Fibroblast of upper back skin (primary cell): Measurements from ENCODE around the gene NBPF14.
"Not testable (repeated sequence)": the region's sequence is repeated elsewhere in the genome, so short reads cannot be mapped to it uniquely, and the experiment has no call there.

Experiments
- DNase-seq: peaks from one replicate; pipeline ENCODE4 v3.0.0-alpha.2; 2013

NBPF14 gene

GRCh38 chr1:148595911-148596310 is at the start of gene NBPF14:
Gene NBPF14 (minus strand): TSS chr1:148596011. CDS start chr1:148595717, 294 bp downstream.
- not testable (repeated sequence) for DNase-seq

- not testable (repeated sequence) for DNase-seq
Measured at GRCh38 chr1:148625451-148625850, 29.6 kb upstream of the NBPF14 start.

GRCh38 chr1:148618216-148618615 is 22.4 kb upstream of the NBPF14 start:
- not testable (repeated sequence) for DNase-seq

- peak; percentile 1 for DNase-seq
Measured at GRCh38 chr1:148605266-148605665, 9.5 kb upstream of the NBPF14 start.

GRCh38 chr1:148595360-148595759 is 451 bp downstream of the NBPF14 start:
- not testable (repeated sequence) for DNase-seq

GRCh38 chr1:148591098-148591497 is 4.7 kb downstream of the NBPF14 start:
- not testable (repeated sequence) for DNase-seq

- not testable (repeated sequence) for DNase-seq
Measured at GRCh38 chr1:148532158-148532557, 63.7 kb downstream of the NBPF14 start.

- peak; percentile 76 for DNase-seq
Measured at GRCh38 chr1:148529101-148529567, 66.7 kb downstream of the NBPF14 start.

GRCh38 chr1:148528591-148528990 is 67.2 kb downstream of the NBPF14 start:
- DNase-seq, result not testable (repeated sequence)

GRCh38 chr1:148526587-148526986 is 69.2 kb downstream of the NBPF14 start:
- DNase-seq, result not testable (repeated sequence)

GRCh38 chr1:148523205-148524144 is 72.3 kb downstream of the NBPF14 start:
- DNase-seq, result not testable (repeated sequence)

GRCh38 chr1:148522561-148523204 is 73.1 kb downstream of the NBPF14 start:
- peak; percentile 99 for DNase-seq

- DNase-seq, result peak; percentile 92
Measured at GRCh38 chr1:148522072-148522471, 73.7 kb downstream of the NBPF14 start.

GRCh38 chr1:148514310-148514709 is 81.5 kb downstream of the NBPF14 start:
- not testable (repeated sequence) for DNase-seq

- DNase-seq, result peak; percentile 67
Measured at GRCh38 chr1:148512571-148513184, 83.1 kb downstream of the NBPF14 start.

- not testable (repeated sequence) for DNase-seq
Measured at GRCh38 chr1:148493933-148494332, 101.9 kb downstream of the NBPF14 start.

- DNase-seq, result not testable (repeated sequence)
Measured at GRCh38 chr1:148483029-148483428, 112.8 kb downstream of the NBPF14 start, which contains the start of gene PPIAL4G. Gene PPIAL4G (minus strand): TSS chr1:148483302. CDS start chr1:148483252, 50 bp downstream.
